ENCODE results near the gene CDC42SE2.
"Not testable (repeated sequence)": the region's sequence is repeated elsewhere in the genome, so short reads cannot be mapped to it uniquely, and the experiment has no call there.

CDC42SE2 gene

GRCh38 chr5:131389869-131390265 is 126.0 kb downstream of the CDC42SE2 start:
- no peak for DNase-seq (ENCODE audit: low read depth)

- DNase-seq (ENCODE audit: low read depth) = no peak
Observed at GRCh38 chr5:131392466-131393095, 128.7 kb downstream of the CDC42SE2 start.

GRCh38 chr5:131393498-131393968 is 129.7 kb downstream of the CDC42SE2 start:
- no peak for DNase-seq (ENCODE audit: low read depth)

- no peak for DNase-seq (ENCODE audit: low read depth)
Observed at GRCh38 chr5:131394128-131394527, 130.3 kb downstream of the CDC42SE2 start.

GRCh38 chr5:131396015-131396414 is 132.2 kb downstream of the CDC42SE2 start:
- no peak for DNase-seq (ENCODE audit: low read depth)

GRCh38 chr5:131396630-131397273 is 132.9 kb downstream of the CDC42SE2 start:
- DNase-seq (ENCODE audit: low read depth) = no peak

DNA sequence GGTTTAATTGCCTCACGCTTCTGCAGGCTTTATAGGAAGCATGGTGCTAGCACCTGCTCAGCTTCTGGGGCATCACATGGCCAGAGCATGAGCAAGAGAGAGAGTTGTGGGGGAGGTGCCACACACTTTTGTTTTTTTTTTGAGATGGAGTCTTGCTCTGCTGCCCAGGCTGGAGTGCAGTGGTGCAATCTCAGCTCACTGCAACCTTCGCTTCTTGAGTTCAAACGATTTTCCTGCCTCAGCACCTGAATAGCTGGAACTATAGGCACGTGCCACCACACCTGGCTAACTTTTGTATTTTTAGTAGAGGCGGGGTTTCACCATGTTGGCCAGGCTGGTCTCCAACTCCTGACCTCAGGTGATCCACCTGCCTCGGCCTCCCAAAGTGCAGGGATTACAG is 135.2 kb downstream of the CDC42SE2 start:
- DNase-seq (ENCODE audit: low read depth) = not testable (repeated sequence)

GRCh38 chr5:131400585-131400984 is 136.7 kb downstream of the CDC42SE2 start:
- DNase-seq (ENCODE audit: low read depth) = no peak

DNA sequence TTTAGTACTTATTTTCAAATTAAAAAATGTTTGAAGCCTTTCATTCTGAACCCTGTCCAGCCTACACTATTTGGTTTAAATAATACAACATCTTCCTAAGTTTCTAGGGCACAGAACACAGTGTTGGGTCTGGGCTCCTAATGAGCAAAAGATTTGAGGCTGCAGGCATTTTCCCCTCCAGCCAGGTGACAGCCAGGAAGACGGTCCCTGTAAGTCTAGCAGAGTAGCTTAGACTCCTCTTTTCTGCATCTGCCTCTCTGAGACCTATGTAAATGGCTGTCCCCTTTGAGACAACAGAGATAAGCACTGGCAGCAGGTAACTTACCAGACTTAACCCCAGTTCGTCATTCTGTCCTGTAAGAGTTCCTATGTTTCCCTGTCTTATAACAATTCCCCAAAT is 141.8 kb downstream of the CDC42SE2 start:
- DNase-seq (ENCODE audit: low read depth) = no peak

- no peak for DNase-seq (ENCODE audit: low read depth)
Observed at GRCh38 chr5:131406076-131406475, 142.2 kb downstream of the CDC42SE2 start.

DNA sequence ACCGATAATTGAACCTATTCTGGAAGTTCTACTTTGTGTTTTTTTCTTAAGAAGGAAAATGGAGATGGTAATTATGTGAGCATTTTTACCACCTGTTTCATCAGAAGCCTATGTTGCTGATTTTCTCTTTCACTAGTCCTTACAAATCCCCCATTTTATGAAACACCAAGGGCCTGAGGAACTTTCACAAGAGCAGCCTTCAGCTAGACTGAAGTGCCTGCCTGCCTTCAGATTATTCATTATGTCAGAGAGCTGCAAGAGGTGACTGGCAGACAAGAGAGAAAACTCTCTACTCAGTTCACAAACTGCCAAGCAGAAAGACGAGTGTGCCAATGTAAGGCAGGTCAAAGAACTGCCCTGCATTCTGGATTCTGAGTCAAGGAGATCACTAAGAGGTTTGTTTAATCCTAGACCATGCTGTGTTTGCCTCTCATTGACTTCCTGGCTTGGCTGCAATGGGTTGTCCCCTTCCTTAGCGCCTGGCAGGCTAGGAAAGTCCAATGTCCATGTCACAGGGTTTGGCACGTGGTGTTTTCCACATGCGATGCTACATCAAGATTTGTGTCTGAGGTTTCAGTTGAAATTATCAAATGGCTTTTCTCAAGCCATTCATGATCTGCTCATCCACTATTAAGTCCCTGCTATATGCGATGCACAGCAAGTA is 143.3 kb downstream of the CDC42SE2 start:
- no peak for DNase-seq (ENCODE audit: low read depth)

- DNase-seq (ENCODE audit: low read depth) = peak; percentile 7
Observed at GRCh38 chr5:131413605-131414559, 150.0 kb downstream of the CDC42SE2 start.

DNA sequence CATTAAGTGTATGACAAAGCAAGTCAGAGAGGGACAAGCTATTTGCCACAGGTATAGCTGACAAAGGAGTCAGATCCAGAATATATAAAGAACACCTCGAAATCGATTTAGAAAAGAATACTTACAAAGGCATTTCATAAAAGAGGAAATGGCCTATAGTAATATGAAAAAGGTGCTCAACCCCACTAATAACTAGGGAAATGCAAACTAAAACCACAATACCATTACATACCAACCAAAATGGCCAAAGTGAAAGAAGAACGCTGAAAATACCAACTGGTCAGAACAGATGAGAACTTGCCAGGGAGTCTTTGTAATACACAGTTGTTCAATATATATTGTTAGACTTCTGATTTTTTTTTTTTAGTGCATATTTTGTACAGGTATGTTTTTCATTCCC is 152.9 kb downstream of the CDC42SE2 start:
- no peak for DNase-seq (ENCODE audit: low read depth)

DNA sequence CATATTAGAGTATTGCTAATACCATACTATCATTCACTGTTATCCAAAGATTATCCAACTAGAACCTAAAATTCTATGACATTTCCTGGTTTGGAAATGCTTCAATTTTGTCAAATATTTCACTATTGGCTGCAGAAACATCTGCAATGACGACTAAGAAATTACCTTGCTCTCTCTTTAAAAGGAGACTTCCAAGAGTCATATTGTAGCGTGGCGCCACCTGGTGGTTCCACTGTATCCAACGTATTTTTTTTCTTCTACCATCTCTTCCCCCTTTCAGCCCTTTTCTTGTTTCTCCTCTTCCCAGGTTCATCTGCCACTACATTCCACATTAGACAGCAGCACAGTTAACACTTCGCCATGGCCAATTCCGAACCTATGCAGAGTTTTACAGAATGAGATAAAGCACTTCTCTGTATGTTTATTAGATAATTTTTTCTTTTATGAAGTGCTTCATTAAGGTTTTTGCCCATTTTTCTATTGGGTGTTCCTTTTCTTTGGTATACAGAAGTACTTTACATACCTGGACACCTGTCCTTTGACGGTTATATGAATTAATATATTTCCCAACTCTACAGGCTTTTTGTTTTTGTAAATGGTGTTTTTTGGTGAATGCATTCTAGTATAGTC is 153.5 kb downstream of the CDC42SE2 start:
- DNase-seq (ENCODE audit: low read depth) = no peak

DNA sequence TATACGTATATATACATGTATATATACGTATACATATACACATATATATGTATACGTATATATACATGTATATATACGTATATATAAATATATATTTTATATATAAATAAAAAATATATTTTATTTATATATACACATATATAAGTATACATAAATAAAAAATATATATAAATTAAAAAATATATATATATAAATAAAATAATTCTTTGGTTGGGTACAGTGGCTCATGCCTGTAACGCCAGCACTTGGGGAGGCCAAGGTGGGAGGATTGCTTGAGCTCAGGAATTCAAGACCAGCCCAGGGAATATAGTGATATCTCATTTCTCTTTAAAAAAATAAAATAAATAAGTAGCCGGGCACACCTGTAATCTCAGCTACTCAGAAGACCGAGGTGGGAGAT is 155.0 kb downstream of the CDC42SE2 start:
- no peak for DNase-seq (ENCODE audit: low read depth)

DNA sequence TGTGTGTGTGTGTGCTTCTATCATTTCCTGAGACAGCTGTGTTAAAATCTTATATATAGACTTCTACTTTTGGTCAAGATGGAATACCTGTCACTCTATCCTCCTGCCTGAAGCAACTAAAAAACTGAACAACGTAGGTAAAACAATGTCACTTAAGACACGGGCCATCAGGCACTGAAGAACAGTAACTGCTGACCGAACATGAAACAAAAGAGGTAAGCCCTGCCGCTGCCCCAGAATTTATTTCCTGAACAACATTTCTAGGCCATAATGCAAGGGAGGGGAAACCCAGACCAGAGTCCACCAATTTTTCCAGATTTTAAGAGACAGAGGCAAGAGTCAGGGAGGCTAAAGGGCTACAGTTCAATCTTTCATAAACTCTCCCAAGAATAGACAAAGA is 156.0 kb downstream of the CDC42SE2 start:
- DNase-seq (ENCODE audit: low read depth) = no peak

DNA sequence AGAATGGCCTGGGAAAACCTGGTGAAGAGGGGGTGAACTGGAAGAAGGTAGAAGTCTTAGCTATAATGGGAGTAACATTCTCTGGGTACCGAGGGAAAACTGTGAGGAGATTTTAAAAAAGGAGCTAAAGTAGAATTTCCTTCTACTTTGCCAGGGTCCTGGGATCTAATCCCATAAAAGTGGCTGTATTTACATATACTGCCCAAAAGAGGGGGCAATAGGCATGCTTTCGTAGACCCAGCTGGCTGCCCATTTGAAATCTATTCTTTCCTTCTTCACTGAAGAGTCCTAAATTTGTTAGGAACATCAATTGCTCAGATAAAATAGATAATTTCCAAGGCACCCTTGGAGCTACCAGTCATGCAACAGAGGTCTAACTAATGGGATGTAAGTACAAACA is 159.2 kb downstream of the CDC42SE2 start:
- DNase-seq (ENCODE audit: low read depth) = no peak

DNA sequence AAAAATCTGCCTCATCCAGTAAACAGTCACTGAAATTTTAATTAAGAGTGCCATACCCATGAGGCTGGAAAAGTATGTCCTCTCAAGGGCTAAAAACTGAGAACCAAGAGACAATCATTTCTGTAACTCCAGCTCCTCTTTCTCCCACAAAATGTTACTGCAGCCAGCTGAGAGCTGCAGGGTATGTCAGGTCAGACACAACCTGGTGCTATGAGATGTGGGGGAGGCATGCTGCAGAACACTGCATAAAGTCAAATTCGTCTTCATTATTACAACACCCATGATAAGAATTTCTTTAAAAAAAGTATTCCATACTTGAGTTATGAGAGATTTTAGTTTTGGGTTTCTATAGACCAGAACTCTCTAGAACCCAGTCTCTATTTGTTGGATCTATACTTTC is 162.2 kb downstream of the CDC42SE2 start:
- no peak for DNase-seq (ENCODE audit: low read depth)

- DNase-seq (ENCODE audit: low read depth) = no peak
Observed at GRCh38 chr5:131430794-131431193, 166.9 kb downstream of the CDC42SE2 start.

- no peak for DNase-seq (ENCODE audit: low read depth)
Observed at GRCh38 chr5:131431794-131432193, 167.9 kb downstream of the CDC42SE2 start.

DNA sequence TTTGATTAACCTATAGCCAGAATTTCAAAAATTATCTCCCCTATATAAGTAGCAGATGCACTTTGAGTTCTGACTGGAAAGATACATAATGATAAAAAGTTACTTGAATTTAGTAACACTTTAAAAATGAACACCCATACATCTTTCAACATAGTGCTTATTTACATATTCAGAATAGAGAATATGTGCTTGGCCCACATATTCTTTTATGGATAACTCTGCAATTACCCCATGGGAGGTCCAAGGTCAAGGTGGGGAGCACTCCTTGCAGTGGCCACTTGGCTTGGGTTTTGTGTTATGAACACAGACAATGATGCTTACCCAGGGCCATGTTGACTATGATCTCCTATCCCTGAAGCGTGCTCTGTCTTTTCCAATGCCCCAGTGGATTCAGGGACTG is 169.3 kb downstream of the CDC42SE2 start:
- no peak for DNase-seq (ENCODE audit: low read depth)

GRCh38 chr5:131436081-131436480 is 172.2 kb downstream of the CDC42SE2 start:
- no peak for DNase-seq (ENCODE audit: low read depth)

Measured in GM04503 (cell line).